ENCODE measurements around the gene DDX27. TPM values are rescaled to one million over a fixed set of nuclear protein-coding genes. Genes with fewer than 3 reads are reported as not detected.

Gene DDX27
- total and polyA plus RNA-seq, 2 of the 13 experiments (the other 11 are each of a cell fraction or from before 2014, with no cell fraction given) = 42.6 to 72.8 TPM

- TF ChIP-seq ZNF18 (CRISPR knock-in tag; IDR thresholded peaks at IDR 0.05; ENCODE audit: insufficient replicate concordance) (peak; percentile 41), ESRRA (CRISPR knock-in tag; IDR thresholded peaks at IDR 0.05; ENCODE audit: low read depth) (no peak), RNF219 (CRISPR knock-in tag; IDR thresholded peaks at IDR 0.05) (no peak; the same call in 1 of the 2 replicates), REST (IDR thresholded peaks at IDR 0.05; ENCODE audit: borderline replicate concordance in 1 of 2, low read depth in 1 of 2, low read length in 2 of 2) (no peak), ZNF225 (CRISPR knock-in tag; IDR thresholded peaks at IDR 0.05) (no peak), ZNF143 (CRISPR knock-in tag; IDR thresholded peaks at IDR 0.05) (no peak), ZFP62 (CRISPR knock-in tag; IDR thresholded peaks at IDR 0.05) (no peak), ZNF768 (CRISPR knock-in tag; IDR thresholded peaks at IDR 0.05) (no peak), NFRKB (IDR thresholded peaks at IDR 0.05) (no peak), ZNF282 (IDR thresholded peaks at IDR 0.05; ENCODE audit: partially characterized antibody) (no peak), PHF8 (CRISPR knock-in tag; IDR thresholded peaks at IDR 0.05) (0 out of 2 replicates have a peak, but pooled peaks have one; percentile 2), ZNF224 (CRISPR knock-in tag; IDR thresholded peaks at IDR 0.05) (peak; percentile 84; the same call in 1 of the 2 replicates), CBX2 (IDR thresholded peaks at IDR 0.05; ENCODE audit: low read depth, low read length) (no peak), CBX2 (CRISPR knock-in tag; IDR thresholded peaks at IDR 0.05; ENCODE audit: low read depth) (no peak), GATAD1 (CRISPR knock-in tag; IDR thresholded peaks at IDR 0.05) (no peak), PLSCR1 (CRISPR knock-in tag; IDR thresholded peaks at IDR 0.05; ENCODE audit: borderline replicate concordance) (no peak), FOXM1 (CRISPR knock-in tag; IDR thresholded peaks at IDR 0.05) (no peak), ZBTB7A (CRISPR knock-in tag; IDR thresholded peaks at IDR 0.05) (no peak), BRD4 (CRISPR knock-in tag; IDR thresholded peaks at IDR 0.05) (no peak), ZIK1 (CRISPR knock-in tag; IDR thresholded peaks at IDR 0.05; ENCODE audit: borderline replicate concordance, low read depth) (no peak), KDM3A (CRISPR knock-in tag; IDR thresholded peaks at IDR 0.05; ENCODE audit: low read depth) (no peak), ZNF12 (CRISPR knock-in tag; IDR thresholded peaks at IDR 0.05) (no peak), YY1 (IDR thresholded peaks at IDR 0.05; ENCODE audit: insufficient read depth, insufficient replicate concordance, low read depth, low read length) (no peak), ELF4 (CRISPR knock-in tag; IDR thresholded peaks at IDR 0.05; ENCODE audit: borderline replicate concordance) (no peak)
Observed at GRCh38 chr20:49280463-49281058, 61.3 kb downstream of the DDX27 start (continued).
